Stimulated activated CD8-positive, alpha-beta memory T cell treated with anti-CD3 and anti-CD28 coated beads, Interleukin-7, amount 100 ng/mL, for 48 hours (primary cell): ENCODE results near the gene AGBL3.

Source experiments
- DNase-seq, 2 donors: peaks; one replicate each; pipeline ENCODE4 v3.0.0-alpha.2; 2020; ENCODE audit warnings: low read depth in 1 of 2; ENCODE audit errors: extremely low read depth in 1 of 2

Gene AGBL3

GRCh38 chr7:135129579-135129978 lies 143.3 kb downstream of the AGBL3 start:
- DNase-seq: no peak

GRCh38 chr7:135143885-135144668 lies 157.8 kb downstream of the AGBL3 start:
- no peak for DNase-seq

DNA sequence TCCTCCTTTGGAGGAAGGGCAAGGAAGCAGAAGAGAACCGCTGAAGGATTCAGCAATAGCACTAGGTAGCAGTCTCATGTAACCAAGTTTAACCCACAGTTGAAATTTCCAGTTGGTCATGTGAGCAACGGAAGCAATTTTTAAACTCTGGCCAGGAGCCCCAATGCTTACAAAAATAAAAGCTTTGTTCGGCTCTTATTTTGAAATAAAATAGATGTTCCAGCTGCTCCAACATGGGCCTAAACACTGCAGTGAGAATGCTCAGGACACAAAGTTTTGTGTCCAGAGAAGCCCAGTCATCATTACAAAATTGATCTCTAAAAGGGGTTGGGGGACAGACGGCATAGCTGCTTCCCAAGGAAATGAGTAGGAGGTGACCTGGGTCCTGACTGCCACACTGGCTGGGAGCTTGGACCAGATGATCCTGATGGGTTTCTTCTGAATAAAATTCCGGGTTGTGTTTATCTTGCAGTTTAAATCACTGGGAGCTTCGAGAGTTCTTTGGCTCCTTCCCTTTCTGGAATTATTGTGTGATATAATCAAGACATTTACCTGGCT lies 161.1 kb downstream of the AGBL3 start:
- no peak for DNase-seq

- no peak for DNase-seq
Measured at GRCh38 chr7:135147899-135148721, 161.8 kb downstream of the AGBL3 start, which contains the start of gene TMEM140. Gene TMEM140 (plus strand): TSS chr7:135148072. CDS start chr7:135164442, 16,370 bp downstream.

DNA sequence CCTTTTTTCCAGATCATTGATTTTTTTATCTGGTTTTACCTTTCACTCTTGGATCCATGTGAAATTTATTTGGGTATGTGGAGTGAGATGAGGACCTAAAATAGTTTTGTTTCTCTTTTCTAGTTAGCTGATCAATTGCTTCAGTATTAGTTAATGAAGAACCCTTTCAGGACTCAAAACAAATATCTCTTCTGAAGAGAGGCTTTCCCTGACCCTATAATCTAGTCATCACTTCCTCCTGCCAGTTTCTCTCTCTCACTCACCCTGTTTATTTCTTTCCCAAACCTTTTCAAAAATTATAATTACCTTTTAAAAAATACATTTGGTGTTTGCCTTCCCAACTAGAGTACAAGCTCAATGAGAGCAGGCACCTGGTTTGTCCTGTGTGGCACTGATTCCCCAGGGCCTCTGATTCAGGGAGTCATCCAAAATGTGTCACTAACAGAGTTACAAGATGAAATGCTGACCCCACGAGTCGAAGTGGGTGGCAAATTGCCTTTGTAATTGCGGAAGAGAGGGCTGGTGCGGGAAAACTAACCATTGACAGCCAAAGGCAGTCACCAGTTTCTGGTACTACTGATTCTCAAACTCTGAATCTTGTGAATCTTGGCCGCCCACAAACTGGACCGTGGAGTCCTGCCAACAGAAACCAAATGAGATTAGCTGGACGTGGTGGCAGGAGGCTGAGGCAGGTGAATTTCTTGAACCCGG lies 163.9 kb downstream of the AGBL3 start:
- no peak for DNase-seq

DNA sequence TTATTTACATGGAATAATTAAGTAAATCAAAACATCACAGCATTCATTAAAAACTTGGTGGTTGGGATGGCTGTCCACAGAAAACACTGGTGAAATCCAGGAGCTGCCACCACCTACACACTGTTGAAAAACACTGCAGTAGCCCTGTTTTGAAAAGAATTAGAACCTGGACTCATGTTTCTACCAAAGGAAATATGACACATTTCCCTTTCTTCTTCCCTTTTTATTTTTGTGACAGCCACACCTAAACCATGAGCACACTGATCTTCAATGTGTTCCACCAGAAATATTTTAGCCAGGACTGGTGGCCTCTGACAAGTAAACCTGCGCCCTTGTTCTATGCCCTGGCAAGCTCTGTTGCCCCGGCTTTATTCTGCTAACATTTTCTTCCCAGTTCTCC lies 164.8 kb downstream of the AGBL3 start:
- DNase-seq: no peak

DNA sequence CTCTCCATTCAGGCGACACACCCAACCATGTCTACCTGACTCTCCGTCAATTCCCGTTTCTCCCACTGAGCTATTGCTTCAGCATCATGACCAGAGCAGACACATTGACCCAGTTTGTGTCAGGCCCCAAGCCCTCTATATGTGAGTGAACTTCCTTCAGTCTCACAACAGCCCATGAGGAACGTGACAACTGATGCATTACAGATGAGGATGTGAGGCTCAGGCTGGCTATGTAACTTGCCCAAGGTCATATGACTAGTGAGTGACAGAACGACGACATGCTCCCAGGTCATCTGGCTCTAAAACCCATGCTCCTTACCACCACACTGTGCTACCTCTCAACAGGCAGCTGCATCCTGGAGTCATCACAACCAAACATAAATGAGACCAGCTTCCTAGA lies 165.2 kb downstream of the AGBL3 start:
- no peak for DNase-seq

DNA sequence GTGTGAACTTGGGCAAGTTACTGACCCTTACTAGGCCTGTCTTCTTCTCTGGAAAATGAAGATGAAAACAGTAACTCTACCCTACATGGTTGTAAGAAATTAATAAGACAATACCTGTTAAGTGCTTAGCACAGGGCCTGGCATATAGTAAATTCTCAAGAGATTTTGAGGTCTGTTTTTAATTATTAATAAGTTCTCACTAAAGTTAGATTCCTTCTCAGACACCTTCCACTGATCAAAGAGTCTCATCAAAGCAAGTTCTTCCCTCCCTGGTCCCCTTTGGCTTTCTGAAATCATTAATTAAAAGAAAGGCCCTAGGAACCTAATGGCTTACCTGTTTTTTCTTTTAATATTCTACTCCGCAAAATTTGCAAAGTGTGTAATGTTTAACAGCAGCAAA lies 166.1 kb downstream of the AGBL3 start:
- no peak for DNase-seq

DNA sequence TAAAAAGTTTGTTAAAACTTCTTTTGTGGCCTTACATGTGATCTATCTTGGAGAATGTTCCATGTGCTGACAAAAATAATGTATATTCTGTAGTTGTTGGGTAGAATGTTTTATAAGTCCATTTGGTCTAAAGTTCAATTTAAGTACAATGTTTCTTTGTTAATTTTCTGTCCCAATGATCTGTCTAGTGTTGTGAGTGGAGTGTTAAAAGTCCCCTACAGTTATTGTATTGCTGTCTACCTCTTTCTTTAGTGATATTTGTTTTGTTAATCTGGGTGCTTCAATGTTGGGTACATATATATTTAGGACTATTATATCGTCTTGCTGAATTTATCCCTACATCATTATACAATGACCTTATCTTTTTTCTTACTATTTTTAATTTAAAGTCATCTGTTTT lies 168.4 kb downstream of the AGBL3 start:
- no peak for DNase-seq

- DNase-seq: no peak
Measured at GRCh38 chr7:135156290-135156689, 170.0 kb downstream of the AGBL3 start.

GRCh38 chr7:135158141-135158655 lies 171.9 kb downstream of the AGBL3 start:
- DNase-seq: no peak

DNA sequence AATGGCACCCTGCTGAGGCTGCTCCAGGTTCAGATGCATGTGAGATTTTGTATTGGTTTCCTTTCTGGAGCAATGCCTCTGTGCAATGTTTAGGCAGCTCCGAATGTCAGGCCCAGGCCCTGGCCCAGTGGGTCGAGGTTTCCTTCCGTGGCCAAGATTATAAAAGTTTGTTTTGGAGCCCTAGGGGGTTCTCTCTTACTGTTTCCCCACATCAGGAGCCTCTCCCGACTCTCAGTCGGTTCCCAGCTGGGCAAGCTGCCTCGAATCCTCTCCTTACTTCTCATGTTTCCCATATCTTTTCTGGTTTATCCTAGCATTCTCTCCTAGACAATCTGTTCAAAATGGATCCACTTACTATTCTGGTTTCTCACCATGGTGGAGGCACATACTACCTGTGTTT lies 172.6 kb downstream of the AGBL3 start:
- DNase-seq: no peak

- no peak for DNase-seq
Measured at GRCh38 chr7:135159359-135160085, 173.2 kb downstream of the AGBL3 start.

DNA sequence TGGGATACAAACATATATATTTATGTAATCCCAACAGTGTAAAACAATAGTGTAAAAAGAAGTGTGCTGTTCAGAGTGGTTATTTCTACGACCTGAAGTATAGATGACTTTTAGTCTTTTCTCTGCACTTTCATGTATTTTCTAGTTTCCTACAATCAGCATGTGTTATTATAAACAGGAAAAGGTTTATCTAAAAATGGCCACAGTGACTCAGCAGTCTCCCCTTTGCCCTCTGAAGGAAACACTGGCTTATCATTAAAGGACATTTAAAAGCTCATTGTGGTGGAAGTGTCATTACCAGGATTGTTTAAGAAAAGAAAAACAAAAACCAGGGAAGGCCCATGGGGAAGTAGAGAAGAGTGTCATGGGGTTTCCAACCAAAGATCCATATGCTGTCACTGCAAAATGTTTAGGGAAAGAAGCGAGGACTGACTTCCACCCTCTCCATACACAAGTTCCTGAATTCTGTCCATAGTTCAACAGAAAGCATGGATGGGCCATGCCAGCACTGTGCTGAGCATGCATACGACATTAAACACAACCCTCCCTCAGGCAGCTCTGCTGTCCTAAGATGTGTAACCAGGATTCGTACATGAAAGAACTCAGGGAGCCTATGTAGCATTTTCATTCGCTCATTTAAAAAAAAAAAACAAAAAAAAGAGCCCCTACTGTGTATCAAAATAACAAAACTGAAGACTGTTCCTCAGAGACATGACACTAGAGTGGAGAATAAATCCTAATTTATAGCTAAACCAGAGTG lies 174.0 kb downstream of the AGBL3 start:
- no peak for DNase-seq

DNA sequence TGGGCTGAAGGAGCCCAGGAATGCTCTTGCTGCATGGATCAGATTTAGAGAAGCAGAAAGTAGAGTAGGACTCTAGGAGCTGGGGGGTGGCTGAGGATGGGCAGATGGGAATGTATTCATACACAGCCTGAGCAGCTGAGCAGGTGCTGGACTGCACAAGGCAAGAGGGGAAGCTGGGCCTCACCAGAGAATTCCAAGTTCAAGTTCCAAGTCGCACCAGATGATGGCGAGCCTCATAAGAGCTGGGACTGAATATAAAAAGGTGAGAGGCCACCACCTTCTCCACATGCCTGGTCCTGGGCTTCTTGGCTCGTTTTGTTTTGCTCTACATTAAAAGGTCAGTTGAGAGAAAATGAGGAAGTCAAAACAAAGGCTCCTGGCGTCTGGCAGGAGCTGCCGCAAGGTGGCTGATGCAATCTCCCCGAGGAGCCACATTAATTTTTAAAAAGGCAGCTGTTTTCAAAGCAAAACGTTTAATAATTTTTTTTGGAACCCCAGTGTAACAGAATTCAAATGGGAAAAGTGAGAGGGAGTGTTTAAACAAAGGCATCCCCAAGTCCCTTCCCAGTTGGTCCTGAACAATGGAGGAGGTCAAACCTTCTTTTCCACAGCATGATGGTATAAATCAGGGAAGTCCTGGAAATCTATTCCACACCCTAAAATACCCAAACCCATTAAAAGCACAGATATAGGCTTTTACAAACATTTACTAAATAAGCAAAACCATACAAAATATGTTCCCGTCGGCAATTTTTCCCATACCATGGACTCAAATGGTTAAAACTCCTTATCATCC lies 174.7 kb downstream of the AGBL3 start:
- no peak for DNase-seq

DNA sequence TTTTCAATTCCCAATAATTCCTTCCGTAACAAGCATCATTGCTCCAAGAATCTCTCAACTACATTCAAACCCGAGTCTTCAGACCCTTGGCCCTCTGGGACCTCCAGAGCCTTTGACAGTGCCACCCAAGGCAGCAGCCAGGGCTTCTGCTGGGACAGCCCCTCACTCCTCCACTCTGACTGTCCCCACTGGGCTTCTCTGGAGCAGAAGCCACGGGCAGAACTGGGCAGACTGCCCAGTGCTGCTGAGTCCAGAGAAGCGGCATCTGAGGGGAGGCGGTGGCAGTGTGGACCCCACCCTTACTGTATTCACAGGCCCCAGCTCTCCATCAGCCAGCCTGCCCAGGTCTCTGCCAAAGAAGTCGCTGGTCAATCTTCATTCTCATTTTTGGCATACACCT lies 175.4 kb downstream of the AGBL3 start:
- no peak for DNase-seq

- DNase-seq: no peak
Measured at GRCh38 chr7:135162382-135163001, 176.2 kb downstream of the AGBL3 start.

DNA sequence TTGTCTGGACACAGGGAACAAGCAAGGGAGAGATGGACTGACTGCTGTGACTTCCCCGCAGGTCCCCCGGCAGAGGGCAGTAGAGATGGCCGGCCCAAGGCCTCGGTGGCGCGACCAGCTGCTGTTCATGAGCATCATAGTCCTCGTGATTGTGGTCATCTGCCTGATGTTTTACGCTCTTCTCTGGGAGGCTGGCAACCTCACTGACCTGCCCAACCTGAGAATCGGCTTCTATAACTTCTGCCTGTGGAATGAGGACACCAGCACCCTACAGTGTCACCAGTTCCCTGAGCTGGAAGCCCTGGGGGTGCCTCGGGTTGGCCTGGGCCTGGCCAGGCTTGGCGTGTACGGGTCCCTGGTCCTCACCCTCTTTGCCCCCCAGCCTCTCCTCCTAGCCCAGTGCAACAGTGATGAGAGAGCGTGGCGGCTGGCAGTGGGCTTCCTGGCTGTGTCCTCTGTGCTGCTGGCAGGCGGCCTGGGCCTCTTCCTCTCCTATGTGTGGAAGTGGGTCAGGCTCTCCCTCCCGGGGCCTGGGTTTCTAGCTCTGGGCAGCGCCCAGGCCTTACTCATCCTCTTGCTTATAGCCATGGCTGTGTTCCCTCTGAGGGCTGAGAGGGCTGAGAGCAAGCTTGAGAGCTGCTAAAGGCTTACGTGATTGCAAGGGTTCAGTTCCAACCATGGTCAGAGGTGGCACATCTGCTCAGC lies 178.2 kb downstream of the AGBL3 start:
- no peak for DNase-seq
